Measurements from ENCODE around the gene EIF2AK2.
A peak's percentile ranks its signal among the peaks of the same experiment; 100 is the strongest.
"Not testable (repeated sequence)": the region's sequence is repeated elsewhere in the genome, so short reads cannot be mapped to it uniquely, and the experiment has no call there.

The EIF2AK2 gene

GRCh38 chr2:37156857-37157714, at the start of gene EIF2AK2:
EIF2AK2 (minus strand) TSS chr2:37156980; CDS start chr2:37147806, 9,174 bp downstream.
- peak; percentile 68 for DNase-seq

DNA sequence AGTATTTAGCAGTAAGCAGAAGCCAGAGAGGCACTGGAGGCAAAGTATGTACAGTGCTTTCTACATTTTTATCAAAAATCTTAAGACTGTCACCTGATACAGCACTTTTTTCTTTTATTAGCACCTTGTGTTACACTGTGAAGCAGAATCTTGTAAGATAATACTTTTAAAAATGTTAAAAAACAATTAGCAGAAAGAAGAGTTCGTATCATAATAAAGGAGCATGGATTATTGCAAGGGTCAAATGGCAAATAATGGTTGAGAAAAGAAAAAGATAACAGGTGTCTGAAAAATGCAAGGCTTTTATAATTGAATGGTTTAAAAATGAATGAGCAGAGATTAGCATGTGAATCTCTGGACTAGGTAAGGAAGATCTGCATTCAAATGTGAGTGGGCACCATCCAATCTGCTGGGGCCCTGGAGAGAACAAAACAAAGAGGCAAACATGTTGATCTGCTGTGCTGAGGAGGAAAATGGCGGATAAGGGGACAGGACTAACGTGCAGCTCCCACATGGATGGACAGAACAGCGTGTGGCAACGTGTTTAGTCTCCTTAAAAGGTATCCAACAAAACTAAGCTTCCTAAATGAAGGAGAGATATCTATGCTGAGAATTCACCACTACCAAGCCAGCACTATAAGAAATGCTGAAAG, 49.0 kb upstream of the EIF2AK2 start:
- no peak for DNase-seq

DNA sequence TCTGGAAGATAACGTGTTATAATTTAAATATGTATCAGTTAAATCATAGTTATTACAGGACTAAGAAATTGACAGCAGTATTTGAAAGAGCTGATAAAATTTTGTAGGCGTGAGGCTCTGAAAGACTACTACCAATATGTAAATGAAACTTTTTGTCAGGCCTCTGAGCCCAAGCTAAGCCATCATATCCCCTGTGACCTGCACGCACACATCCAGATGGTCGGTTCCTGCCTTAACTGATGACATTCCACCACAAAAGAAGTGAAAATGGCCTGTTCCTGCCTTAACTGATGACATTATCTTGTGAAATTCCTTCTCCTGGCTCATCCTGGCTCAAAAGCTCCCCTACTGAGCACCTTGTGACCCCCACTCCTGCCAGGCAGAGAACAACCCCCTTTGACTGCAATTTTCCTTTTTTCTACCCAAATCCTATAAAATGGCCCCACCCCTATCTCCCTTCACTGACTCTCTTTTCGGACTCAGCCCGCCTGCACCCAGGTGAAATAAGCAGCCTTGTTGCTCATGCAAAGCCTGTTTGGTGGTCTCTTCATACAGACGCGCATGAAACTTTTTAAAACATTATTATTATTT, 48.4 kb upstream of the EIF2AK2 start:
- DNase-seq = not testable (repeated sequence)

DNA sequence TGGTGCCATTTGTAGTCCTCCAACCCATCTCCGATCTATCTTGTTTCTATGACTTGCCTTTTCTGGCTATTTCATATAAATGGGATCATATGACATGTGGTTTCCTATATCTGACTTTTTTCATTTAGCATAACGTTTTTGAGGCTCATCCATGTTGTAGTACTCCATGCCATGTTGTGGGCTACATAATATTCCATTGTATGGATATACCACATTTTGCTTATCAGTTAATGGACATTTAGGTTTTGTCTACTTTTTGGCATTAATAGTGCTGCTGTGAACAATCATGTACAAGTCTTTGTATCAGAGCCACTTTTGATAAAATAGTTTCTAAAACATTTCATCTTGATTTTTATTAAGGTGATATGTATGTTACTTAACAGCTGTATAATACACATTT, 46.9 kb upstream of the EIF2AK2 start:
- no peak for DNase-seq

GRCh38 chr2:37201766-37202165, 45.0 kb upstream of the EIF2AK2 start:
- DNase-seq = no peak

DNA sequence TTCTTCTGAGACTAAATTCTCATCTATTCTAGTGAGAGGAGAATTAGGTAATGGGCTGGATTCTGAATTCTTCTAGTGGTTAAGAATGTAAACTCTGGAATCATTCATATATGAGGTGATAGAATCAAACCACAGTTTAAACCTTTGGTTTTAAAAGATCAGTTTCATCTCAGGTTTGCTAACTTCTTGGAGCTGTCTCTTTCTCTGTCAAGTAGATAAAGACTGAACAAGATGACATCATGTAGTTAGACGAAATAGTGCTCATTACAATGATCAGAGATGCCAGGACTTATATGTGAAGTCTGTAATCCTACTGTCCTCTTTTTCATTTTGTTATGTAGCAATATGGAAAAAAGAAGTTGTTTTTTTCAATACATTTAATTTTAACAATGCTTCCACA, 44.4 kb upstream of the EIF2AK2 start:
- DNase-seq = no peak

GRCh38 chr2:37198681-37199065, 41.9 kb upstream of the EIF2AK2 start:
- no peak for DNase-seq

- DNase-seq = peak; percentile 43
Observed at GRCh38 chr2:37196320-37197195, 39.8 kb upstream of the EIF2AK2 start, which contains the start of gene CEBPZOS. CEBPZOS (plus strand) TSS chr2:37196496; CDS start chr2:37199705, 3,209 bp downstream.

DNA sequence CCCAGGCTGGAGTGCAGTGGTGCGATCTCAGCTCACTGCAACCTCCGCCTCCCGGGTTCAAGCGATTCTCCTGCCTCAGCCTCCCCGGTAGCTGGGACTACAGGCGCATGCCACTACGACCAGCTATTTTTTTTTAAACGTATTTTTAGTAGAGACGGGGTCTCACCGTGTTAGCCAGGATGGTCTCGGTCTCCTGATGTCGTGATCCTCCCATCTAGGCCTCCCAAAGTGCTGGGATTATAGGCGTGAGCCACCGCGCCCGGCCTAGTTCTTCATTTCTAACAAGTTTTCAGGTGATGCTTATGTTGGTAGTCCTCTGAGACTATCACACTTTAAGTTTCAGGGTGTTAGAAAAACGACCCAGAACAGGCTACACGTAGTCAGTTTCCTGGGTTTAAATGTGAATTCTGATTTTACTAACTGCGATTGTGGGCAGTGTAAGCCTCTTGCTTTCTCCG, 39.1 kb upstream of the EIF2AK2 start:
- DNase-seq = not testable (repeated sequence)

DNA sequence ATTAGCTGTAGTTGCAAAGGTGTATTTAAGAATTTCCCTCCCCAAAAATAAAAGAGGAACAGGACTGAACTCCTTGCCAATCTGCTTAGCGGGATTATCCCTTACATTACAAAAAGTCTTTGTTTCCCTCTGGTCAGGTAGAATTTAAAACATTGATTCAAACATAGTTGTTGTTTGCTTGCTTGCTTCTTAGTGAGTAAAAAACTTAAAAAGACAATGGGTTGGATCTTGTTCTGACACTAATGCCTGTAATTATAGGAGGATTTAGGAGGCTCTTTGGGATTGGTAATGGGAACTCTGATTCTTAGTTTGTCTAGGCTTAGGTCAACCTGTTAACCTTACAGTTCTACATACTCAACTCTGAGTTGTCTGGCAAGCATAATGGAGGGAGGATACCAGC, 35.8 kb upstream of the EIF2AK2 start:
- DNase-seq = no peak

- DNase-seq = no peak
Observed at GRCh38 chr2:37191747-37192146, 35.0 kb upstream of the EIF2AK2 start.

DNA sequence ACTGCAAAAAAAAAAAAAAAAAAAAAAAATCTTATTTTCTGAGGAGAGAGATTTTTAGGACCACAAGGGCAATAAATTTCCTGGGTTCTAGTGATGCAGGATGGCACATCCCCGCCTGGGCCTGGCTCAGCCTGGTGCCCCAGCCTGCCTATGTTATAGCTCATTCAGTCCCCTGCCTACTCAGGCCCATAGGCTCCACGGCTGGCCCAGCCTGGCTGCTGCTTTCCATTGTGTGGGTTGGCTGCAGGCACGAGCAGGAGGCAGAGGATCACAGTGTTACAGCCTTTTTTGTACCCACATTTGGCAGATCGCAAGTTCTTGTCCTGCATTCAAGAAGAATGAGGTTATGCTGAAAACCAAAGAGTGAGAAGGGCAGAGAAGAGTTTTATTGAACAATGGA, 34.5 kb upstream of the EIF2AK2 start:
- peak; percentile 36 for DNase-seq

DNA sequence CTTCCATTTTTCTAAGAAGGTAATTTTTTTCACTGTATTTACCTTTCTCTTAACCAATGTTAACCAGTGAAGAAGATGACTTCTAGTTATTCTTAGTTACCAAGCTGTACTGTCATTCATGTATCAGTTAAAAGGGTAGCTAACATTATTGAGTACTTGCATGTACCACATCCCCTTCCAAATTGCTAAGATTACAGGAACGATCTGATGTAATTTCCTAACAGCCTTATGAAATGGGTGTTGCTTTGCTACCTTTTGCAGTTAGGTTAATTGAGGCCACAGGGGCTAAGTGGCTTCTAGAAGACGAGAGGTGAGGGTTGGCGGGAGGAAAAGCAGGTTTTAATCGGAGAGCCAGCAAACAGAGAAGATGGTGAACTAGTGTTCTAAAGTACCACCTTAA, 33.5 kb upstream of the EIF2AK2 start:
- peak; percentile 88 for DNase-seq

DNA sequence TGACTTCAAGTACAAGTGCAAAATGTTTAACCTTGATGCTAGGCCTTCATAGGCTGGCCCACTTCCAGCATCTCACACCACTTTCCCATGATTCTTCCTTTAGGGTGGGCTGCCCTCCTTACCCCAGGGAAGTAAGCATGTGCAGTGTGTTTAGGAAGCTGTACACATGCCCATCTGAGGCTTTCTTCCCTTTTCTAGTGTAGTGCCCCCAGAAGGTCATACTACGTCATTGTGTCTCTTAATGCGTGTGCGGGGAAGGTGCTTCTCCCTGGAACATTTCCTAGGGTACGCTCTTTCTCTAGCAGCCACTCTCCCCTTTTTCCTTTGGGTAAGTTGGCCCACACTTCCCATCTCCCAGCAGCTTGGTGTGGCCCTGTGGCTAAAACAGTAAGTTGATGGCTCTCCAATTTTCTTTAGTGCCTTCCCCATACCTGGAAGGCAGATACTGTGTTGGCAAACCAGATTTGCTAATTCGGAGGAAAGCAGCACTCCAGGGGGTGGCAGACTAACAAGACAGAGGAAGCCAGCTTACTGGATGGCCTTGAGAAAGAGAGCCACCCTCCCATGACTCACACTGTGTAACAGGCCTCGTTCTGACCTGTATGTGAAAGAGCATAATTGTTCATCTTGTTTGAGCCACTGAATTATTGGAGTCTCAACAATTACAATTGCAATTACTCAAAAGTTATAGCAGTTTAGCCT, 32.8 kb upstream of the EIF2AK2 start:
- DNase-seq = peak; percentile 56

- DNase-seq = no peak
Observed at GRCh38 chr2:37188570-37188969, 31.8 kb upstream of the EIF2AK2 start, which contains the start of gene SULT6B1. SULT6B1 (minus strand) TSS chr2:37188670; CDS start chr2:37188640, 30 bp downstream.

- DNase-seq = no peak
Observed at GRCh38 chr2:37181726-37182684, 25.2 kb upstream of the EIF2AK2 start.

- no peak for DNase-seq
Observed at GRCh38 chr2:37180640-37181039, 23.9 kb upstream of the EIF2AK2 start.

DNA sequence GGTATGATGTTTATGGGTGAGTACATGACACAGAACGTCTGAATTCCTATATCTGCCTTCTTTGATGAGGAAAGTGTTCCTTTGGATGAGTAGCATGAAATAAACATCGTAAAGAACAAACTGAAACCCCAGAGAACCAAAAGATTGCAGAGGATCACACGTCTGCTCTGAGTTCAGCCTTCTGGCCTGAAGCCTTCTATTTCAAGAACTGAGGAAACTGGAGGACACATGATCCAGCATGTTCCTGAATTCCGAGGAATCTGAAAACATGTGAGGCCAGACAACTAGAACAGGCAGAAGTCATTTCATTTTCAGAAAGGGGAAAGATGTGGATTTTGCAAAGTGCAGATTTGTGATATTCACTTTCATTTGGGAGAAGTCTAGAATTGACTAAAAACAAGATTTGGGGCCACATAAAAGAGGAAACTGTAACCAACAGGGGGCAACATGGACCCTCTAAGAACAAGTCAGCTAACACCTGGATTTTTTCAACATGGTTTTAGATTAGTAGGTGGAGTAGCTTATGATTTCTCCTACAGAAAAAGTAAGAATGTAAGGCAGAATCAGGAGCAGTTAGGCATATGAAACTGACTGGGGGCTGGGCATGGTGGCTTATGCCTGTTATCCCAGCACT, 23.3 kb upstream of the EIF2AK2 start:
- DNase-seq = no peak

DNA sequence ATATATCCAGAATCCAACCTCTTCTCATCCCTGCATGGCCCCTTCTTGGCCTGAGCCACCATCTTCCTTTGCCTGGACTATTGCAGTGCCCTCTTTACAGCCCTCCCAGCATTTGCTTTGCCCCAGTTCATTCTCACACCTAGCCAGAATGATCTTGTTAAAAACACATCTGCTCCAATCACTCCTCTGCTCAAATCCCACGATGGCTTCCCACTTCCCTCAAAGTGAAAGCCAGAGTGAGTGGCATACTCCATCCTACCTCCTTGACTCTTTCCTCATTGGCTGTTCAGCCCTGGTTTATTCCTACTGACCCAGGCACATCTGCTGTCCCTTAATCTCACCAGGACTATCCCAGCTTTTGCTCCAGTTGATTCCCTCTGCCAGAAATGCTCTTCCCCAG, 17.0 kb upstream of the EIF2AK2 start:
- DNase-seq = no peak

GRCh38 chr2:37171624-37171950, 14.8 kb upstream of the EIF2AK2 start:
- no peak for DNase-seq

Measured in GF-D8 (cell line).